NCI-H2171 treated with DMSO at 0.1 percent for 48 hours (cell line): ENCODE data around the gene FHIP1B.

Experiments used
- DNase-seq: peaks from one replicate; lab custom pipeline; 2025; lab: John Stamatoyannopoulos, UW

Gene FHIP1B

DNA sequence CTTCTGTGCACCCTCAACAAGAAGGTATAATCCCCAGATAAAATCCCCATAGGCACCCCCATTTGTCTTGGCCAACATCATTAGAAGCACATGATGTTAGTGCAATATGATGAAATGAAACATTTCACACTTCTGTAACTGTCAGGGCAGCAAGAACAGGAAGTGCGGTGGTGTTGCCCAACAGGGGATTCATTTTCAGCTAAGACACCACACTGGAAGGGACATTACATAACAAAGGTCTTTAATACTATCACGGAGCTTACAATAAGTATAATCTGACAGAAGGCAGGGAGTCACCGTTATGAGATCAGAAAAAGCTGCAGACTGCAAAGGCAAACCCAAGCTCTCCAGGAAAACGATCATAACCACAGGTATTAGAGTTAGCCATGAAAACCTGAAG, 33.5 kb downstream of the FHIP1B start:
- DNase-seq: no peak

DNA sequence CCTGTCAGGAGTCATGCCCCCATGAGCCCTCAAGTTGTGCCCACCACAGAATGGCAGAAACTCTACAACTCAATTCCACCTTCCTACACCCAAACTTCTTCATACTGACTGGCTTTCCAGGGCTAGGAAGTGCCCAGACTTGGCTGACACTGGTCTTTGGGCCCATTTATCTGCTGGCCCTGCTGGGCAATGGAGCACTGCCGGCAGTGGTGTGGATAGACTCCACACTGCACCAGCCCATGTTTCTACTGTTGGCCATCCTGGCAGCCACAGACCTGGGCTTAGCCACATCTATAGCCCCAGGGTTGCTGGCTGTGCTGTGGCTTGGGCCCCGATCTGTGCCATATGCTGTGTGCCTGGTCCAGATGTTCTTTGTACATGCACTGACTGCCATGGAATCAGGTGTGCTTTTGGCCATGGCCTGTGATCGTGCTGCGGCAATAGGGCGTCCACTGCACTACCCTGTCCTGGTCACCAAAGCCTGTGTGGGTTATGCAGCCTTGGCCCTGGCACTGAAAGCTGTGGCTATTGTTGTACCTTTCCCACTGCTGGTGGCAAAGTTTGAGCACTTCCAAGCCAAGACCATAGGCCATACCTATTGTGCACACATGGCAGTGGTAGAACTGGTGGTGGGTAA, 35.1 kb downstream of the FHIP1B start, which contains the start of gene OR52W1:
Gene OR52W1, plus strand, starts transcription at position 51 of the 637 bp plus-strand sequence. Its CDS starts 0 bp downstream, at position 51.
- DNase-seq: no peak

GRCh38 chr11:6197466-6198200, 36.8 kb downstream of the FHIP1B start:
- no peak for DNase-seq

DNA sequence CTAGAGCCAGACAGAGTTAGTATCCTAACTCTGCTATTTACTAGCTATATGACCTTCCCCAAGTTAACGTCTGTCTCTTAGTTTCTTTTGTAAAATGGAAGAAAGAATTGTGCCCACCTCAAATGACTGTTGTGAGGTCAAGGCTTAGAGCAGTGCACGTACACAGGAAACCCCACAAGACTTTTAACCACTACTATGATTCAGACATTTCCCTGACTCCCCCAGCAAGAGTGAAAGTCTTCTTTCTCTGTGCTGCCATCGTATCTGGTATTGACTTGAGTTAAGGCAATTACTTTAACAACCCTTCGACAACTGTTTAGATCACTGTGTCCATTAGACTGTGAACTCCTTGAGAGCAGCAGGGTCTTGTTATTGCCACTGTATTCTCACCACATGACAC, 38.0 kb downstream of the FHIP1B start:
- no peak for DNase-seq

DNA sequence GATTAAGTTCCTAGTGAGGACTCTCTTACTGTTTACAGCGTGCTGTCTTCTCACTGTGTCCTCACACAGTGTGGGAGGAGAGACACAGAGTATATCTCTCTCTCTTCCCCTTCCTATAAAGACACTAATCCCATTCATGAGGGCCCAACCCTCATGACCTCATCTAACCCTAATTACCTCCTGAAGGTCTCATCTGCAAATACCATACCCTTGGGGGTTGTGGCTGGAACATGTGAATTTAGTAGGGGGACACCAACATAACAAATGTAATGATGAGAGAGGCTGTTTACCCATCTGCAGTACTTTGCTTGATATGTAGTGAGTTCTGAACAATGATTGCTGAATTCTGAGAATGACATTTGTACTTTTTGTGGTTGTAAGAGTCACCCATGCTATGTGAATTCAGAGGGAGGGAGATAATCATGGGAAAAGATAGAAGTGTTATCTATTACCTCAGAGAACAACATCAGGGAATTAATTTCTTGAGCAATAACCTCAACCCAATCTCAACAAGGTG, 40.3 kb downstream of the FHIP1B start:
- DNase-seq: no peak

DNA sequence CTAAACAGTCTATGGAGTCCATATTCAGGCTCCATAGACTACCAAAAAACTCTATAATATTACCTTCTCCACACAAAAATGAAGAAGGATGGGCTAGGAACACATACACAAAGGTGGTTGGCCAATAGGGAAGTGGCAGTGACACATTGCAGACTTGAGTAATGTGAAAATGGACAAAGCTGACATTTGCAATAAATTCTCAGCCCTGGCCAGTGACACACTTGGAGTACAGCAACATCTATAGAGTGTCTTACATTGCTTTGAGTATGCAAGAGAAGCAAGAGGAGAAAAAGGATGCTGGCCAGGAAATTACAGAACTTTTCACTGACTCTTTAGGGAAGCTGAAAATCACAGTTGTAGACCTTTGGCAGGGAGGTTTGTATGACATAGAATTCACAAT, 42.7 kb downstream of the FHIP1B start:
- DNase-seq: no peak

GRCh38 chr11:6175440-6175839, 59.0 kb downstream of the FHIP1B start:
- DNase-seq: no peak

DNA sequence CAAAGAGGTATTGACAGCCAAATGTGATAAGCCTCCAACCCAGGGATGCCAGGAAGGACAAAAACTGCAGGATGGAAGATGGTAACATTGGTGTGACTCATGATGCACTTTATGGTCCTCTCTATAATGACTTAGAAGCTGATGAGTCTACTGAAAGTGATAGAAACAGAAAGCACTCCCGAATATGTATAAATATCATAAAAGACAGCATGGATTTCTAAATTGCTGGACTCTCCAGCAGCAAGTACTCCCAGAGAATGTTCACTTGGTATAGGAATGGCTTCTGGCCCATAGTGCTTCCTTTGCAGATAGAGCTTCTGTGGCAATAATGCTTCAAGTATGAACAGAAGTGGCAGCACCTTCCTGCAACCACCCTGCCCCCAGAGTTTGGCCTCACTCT, 64.2 kb downstream of the FHIP1B start, which contains the start of gene OR52B2:
Gene OR52B2, minus strand, starts transcription at position 101 of the 400 bp plus-strand sequence. Its CDS starts 0 bp downstream, at position 101.
- no peak for DNase-seq
